Measurements from ENCODE around the gene PDK2. TPM values are rescaled to one million over a fixed set of nuclear protein-coding genes. Genes with fewer than 3 reads are reported as not detected.

Gene PDK2
- total and polyA plus RNA-seq, 10 of the 15 experiments (the other 5 are each of a cell fraction or from before 2014, with no cell fraction given) = 0.98 to 22.6 (median 12.3) TPM

- TF ChIP-seq, protein P1, sequence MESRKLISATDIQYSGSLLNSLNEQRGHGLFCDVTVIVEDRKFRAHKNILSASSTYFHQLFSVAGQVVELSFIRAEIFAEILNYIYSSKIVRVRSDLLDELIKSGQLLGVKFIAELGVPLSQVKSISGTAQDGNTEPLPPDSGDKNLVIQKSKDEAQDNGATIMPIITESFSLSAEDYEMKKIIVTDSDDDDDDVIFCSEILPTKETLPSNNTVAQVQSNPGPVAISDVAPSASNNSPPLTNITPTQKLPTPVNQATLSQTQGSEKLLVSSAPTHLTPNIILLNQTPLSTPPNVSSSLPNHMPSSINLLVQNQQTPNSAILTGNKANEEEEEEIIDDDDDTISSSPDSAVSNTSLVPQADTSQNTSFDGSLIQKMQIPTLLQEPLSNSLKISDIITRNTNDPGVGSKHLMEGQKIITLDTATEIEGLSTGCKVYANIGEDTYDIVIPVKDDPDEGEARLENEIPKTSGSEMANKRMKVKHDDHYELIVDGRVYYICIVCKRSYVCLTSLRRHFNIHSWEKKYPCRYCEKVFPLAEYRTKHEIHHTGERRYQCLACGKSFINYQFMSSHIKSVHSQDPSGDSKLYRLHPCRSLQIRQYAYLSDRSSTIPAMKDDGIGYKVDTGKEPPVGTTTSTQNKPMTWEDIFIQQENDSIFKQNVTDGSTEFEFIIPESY (IDR thresholded peaks at IDR 0.05) = no peak
- TF ChIP-seq, protein P2, sequence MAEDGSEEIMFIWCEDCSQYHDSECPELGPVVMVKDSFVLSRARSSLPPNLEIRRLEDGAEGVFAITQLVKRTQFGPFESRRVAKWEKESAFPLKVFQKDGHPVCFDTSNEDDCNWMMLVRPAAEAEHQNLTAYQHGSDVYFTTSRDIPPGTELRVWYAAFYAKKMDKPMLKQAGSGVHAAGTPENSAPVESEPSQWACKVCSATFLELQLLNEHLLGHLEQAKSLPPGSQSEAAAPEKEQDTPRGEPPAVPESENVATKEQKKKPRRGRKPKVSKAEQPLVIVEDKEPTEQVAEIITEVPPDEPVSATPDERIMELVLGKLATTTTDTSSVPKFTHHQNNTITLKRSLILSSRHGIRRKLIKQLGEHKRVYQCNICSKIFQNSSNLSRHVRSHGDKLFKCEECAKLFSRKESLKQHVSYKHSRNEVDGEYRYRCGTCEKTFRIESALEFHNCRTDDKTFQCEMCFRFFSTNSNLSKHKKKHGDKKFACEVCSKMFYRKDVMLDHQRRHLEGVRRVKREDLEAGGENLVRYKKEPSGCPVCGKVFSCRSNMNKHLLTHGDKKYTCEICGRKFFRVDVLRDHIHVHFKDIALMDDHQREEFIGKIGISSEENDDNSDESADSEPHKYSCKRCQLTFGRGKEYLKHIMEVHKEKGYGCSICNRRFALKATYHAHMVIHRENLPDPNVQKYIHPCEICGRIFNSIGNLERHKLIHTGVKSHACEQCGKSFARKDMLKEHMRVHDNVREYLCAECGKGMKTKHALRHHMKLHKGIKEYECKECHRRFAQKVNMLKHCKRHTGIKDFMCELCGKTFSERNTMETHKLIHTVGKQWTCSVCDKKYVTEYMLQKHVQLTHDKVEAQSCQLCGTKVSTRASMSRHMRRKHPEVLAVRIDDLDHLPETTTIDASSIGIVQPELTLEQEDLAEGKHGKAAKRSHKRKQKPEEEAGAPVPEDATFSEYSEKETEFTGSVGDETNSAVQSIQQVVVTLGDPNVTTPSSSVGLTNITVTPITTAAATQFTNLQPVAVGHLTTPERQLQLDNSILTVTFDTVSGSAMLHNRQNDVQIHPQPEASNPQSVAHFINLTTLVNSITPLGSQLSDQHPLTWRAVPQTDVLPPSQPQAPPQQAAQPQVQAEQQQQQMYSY (CRISPR knock-in tag; IDR thresholded peaks at IDR 0.05) = no peak
- TF ChIP-seq ZNF384 (IDR thresholded peaks at IDR 0.05; ENCODE audit: borderline replicate concordance, low read depth, low read length) (no peak), MEF2A (IDR thresholded peaks at IDR 0.05; ENCODE audit: insufficient read depth, low read depth, low read length) (no peak), ZNF24 (IDR thresholded peaks at IDR 0.05) (no peak), HDAC6 (IDR thresholded peaks at IDR 0.05; ENCODE audit: unreplicated experiment) (peak; percentile 65), ZNF274 (IDR thresholded peaks at IDR 0.05; ENCODE audit: insufficient read depth, insufficient read length) (no peak), SMAD1 (IDR thresholded peaks at IDR 0.05; ENCODE audit: low read depth, partially characterized antibody) (no peak), NFXL1 (IDR thresholded peaks at IDR 0.05; ENCODE audit: borderline replicate concordance) (no peak), IRF5 (IDR thresholded peaks at IDR 0.05; ENCODE audit: borderline replicate concordance) (no peak), SREBF1 (IDR thresholded peaks at IDR 0.05; ENCODE audit: low read length) (no peak), PBX3 (IDR thresholded peaks at IDR 0.05; ENCODE audit: insufficient replicate concordance, low read depth, low read length) (no peak), SMC3 (IDR thresholded peaks at IDR 0.05; ENCODE audit: borderline replicate concordance, low read length) (peak; percentile 28; the same call in 1 of the 2 replicates), CBFB (IDR thresholded peaks at IDR 0.05; ENCODE audit: low read depth) (no peak), TCF7 (IDR thresholded peaks at IDR 0.05; ENCODE audit: borderline replicate concordance) (no peak), BHLHE40 (IDR thresholded peaks at IDR 0.05; ENCODE audit: borderline replicate concordance in 1 of 2, low read depth in 2 of 2, low read length in 1 of 2) (peak in 1 of 2 experiments; percentile 46; a peak in 1 of 4 replicates), SRF (IDR thresholded peaks at IDR 0.05; ENCODE audit: low read depth in 2 of 2, low read length in 2 of 2) (no peak)
- TF ChIP-seq, protein P3, sequence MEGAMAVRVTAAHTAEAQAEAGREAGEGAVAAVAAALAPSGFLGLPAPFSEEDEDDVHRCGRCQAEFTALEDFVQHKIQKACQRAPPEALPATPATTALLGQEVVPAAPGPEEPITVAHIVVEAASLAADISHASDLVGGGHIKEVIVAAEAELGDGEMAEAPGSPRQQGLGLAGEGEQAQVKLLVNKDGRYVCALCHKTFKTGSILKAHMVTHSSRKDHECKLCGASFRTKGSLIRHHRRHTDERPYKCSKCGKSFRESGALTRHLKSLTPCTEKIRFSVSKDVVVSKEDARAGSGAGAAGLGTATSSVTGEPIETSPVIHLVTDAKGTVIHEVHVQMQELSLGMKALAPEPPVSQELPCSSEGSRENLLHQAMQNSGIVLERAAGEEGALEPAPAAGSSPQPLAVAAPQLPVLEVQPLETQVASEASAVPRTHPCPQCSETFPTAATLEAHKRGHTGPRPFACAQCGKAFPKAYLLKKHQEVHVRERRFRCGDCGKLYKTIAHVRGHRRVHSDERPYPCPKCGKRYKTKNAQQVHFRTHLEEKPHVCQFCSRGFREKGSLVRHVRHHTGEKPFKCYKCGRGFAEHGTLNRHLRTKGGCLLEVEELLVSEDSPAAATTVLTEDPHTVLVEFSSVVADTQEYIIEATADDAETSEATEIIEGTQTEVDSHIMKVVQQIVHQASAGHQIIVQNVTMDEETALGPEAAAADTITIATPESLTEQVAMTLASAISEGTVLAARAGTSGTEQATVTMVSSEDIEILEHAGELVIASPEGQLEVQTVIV (IDR thresholded peaks at IDR 0.05; ENCODE audit: borderline replicate concordance, partially characterized antibody) = no peak
Observed at GRCh38 chr17:50117202-50118051, 22.3 kb downstream of the PDK2 start (continued).
